D341Med (cell line): ENCODE results near the gene CACNA2D3.
A peak's percentile ranks its signal among the peaks of the same experiment; 100 is the strongest.
"Not testable (repeated sequence)": the region's sequence is repeated elsewhere in the genome, so short reads cannot be mapped to it uniquely, and the experiment has no call there.

Experiments
- DNase-seq: peaks from one replicate; pipeline ENCODE4 v3.0.0; 2012; ENCODE audit warnings: low spot score

CACNA2D3 gene

GRCh38 chr3:54122324-54123002, at the start of gene CACNA2D3:
CACNA2D3 (plus strand) TSS chr3:54122552.
- DNase-seq: peak; percentile 85

DNA sequence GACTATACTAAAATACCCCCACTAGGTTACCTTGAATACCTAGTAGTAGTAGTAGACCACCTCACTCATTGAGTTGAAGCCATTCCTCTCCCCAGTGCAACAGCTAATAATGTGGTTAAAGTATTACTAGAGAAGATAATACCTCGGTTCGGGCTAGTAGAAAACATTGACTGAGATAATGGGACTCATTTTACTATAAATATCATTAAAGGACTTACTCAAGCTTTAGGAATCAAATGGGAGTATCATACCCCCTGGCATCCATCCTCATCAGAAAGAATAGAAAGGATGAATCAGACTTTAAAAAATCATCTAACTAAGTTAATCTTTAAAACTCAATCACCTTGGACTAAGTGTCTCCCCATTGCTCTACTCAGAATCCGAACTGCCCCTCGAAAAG, 49.0 kb upstream of the CACNA2D3 start:
- DNase-seq: no peak

- DNase-seq: no peak
Measured at GRCh38 chr3:54079314-54079713, 43.0 kb upstream of the CACNA2D3 start.

- DNase-seq: no peak
Measured at GRCh38 chr3:54079730-54080325, 42.5 kb upstream of the CACNA2D3 start.

DNA sequence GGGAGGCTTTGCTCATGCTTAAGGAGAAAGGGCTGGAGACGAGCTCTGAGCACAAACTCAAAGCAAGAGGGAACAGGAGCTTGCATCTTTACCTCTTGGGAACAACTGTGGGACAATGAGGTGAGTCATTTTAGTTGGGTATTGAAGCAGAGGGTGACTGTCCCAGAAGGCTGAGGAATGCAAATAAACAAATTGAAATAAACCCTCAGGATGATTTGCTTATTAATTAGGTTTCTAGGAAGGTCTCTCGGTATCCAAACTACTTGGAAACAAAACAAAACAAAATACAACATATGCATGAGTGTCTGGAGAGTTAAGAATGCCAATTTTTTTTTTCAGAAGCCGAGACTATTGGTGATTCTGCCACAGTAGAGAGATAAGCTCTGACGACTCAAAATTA, 38.4 kb upstream of the CACNA2D3 start:
- DNase-seq: no peak

GRCh38 chr3:54085936-54086335, 36.4 kb upstream of the CACNA2D3 start:
- DNase-seq: no peak

DNA sequence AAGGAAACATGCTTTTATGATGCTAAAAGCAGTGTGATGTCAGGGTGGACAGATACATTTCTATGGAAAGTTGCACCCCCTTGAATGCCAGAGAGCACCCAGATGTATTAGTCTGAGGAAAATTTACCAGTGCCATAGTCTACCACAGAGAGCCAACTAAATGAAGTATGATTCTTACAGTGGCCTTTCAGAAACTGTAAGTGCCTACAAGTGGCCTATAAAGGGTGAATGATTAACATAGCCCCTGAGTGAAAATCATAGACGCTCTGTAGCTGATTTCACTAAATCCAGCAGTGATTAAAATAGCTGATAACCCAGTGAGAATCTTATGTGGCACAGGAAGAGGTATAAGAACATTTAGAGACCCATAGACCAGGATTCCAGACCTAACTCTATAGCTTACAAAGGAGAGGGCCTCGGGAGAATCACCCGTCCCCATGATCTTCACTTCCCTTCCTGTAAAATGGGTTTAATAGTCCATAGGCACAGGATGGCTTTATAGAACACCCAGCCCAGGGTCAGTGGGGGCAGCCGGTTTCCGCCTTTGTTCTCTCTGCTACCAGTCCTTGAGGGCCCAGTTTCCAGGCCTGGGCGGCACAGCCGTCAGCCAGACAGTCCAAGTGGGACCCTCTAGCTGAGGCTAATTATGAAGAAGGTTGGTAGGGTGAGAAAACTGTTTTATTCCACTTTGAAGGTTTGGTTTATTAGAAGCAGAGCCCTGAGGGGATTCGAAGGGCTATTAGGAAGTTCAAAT, 35.5 kb upstream of the CACNA2D3 start:
- DNase-seq: no peak

DNA sequence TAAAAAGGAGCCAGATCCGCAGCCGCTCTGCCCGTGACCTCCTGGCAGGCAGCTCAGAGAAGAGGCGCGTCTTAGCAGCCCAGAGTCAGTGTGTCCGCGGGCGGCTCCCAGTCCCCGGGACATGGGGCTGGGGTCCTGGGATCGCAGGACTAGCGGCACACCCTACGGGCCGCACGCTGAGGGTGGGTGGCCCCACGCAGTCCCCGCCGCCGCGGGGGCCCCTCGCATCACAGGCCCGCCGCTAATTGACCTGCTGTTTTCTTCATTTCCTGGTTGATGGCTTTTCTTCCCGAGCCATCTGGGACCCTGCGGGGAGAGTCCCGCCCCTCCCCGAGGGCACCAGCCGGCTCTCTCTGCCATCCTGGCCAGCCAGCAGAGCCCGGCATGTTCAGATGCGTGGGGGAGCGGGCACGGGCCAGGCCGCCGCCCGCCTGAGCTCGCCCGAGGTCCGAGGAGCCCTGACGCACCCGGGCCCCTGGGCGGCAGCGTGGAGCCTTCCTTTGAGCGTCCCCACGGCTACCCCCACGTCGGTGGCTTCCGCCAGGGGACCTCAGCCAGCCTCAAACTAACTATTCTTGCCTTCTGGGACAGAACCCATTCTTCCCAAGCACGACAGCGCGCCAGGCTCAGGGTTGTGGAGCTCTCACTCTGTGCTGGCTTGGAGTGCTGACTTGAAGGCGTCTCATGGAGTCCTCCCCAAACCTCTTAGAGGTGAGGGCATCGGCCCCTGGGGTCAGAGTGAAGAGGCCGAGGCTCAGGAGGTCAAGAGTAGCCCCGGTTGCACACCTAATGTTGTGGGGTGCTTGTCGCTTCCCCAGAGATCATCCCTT, 34.6 kb upstream of the CACNA2D3 start:
- DNase-seq: no peak

GRCh38 chr3:54093491-54094248, 28.7 kb upstream of the CACNA2D3 start:
- DNase-seq: no peak

DNA sequence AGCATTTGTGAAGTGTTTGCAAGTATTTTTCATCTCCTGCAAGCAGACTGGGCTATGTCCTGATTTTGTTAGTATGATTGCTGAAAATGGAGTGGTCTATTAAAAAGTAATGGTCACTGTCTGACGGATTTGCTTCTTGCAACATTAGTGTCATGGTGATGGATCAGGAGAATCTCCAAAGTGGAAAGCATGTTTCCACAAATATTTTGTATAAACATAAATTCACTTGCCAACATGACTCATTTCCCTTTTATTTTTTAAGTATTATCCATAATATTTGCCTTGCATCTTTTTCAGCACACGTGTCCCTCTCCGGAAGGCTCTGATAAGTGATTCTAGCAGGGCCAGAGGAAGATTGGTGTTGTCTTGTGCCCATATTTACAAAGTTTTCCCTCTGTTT, 27.4 kb upstream of the CACNA2D3 start:
- DNase-seq: no peak

GRCh38 chr3:54099381-54099780, 23.0 kb upstream of the CACNA2D3 start:
- no peak for DNase-seq

DNA sequence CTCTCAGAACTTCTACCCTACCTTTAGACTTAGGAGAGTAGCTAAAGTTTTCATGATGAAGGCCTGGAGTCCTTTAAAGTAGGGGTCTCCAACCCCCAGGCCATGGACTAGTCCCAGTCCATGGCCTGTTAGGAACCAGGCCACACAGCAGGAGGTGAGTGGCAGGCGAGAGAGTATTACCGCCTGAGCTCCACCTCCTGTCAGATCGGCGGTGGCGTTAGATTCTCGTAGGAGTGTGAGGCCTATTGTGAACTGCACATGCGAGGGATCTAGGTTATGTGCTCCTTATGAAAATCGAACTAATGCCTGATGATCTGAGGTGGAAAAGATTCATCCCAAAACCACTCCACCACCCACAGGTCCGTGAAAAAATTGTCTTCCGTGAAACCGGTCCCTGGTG, 18.3 kb upstream of the CACNA2D3 start:
- no peak for DNase-seq

GRCh38 chr3:54116129-54116528, 6.2 kb upstream of the CACNA2D3 start:
- not testable (repeated sequence) for DNase-seq

DNA sequence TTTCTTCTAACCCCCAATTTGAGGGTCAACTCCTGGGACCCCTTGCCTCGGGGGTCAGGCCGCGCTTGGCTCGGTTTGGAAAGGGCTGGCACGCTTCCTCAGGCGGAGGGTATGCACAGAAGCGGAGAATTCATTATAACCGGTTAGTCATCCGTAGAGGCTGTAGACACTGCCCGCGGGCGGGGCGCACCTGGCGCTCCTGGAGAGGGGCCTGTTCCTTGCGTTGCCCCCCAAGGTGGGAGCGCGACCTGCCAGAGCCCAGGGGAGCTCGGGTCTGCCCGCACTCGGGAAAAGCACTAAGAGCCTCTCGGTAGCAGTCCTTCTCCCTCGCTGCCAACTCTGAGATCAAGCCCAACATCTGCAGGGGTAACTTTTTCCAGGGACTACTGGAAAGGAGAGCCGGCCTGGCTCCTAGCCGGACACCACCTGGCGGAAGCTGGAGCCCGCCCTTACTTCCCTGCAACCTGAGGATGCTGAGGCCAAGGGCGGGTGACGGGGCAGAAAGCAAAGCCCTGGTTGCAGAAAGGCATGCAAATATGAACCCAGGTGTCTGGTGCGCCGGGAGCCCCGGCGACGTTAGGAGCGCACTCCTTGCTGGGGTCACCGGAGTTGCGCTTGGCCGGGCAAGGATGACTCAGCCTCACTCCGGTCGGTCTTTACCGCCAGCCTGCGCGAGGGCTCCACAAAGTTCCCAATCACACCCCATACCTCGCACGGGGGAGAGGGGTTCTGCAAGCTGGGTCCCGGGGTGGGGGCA, 1.5 kb upstream of the CACNA2D3 start:
- peak; percentile 51 for DNase-seq

- peak; percentile 75 for DNase-seq
Measured at GRCh38 chr3:54121414-54122323, 683 bp upstream of the CACNA2D3 start.

DNA sequence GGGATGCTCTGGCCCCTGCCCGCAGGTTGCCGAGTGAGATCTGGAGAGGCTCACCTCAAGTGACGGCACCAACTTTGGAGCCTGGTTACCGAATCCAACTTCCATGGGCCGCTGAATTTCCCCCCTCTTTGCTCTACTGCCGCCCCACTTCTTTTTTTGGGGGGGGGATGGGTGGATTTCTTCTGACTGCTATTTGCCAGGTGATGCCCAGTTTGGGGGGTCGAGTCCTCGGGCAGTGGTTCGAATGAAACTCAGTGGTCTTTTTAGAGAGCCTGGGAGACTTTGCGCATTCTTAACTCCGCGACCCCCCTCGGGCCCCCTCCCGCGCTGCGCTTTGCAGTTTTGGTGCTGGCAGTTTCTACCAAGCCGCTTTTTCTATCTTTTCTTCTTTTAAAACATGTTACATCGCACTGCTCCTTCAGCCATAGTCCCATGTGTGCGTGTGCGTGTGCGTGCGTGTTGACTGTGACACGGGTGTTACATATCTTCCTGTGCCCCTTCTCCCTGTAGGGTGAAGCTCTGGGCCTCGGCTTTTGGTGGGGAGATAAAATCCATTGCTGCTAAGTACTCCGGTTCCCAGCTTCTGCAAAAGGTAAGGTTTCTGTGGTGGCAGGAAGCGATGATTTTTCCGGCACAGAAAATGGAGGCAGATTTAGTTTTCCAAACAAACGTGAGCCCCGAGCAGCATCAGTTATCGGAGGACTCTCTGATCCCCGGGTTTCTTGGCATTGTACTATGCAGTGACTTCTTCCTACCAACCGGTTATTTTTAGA, 837 bp downstream of the CACNA2D3 start:
- DNase-seq: no peak

DNA sequence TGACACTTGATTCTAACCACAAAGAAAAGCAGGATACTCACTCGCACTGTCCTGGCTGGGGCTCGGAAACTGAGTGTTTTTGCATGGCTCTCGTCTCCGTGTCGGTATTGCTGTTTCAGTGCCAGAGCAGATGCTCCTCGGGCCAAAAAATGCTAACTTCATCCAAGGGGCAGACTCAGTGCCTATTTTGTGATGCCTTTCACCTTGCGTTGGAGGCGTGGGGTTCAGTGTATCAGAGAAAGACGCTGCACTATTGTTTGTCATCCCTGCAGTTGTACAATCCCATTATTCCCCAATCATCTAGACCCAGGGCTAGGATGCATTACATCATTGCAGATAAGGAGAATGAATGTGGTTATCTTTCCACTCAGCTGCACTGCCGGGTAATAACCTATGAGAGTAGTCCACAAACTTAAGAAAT, 1.4 kb downstream of the CACNA2D3 start:
- no peak for DNase-seq

DNA sequence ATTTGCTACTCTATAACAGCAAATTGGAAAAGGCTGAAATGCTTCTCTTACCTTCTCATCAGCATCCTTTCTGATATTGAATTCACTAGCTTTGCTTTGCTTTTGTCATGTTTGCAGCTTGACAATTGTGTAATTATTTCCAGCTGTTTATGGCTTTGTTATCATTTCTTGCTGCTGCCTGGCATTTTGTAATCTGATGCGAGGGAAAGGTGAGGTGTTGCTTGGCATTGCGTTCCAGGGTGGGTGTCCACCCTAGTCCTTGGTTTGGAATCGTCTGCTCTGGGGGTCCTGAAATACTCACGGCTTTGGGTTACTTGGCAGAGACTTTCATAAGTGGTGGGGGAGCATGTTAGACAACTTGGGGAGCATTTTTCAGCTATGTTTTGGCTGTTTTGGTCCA, 2.9 kb downstream of the CACNA2D3 start:
- no peak for DNase-seq

DNA sequence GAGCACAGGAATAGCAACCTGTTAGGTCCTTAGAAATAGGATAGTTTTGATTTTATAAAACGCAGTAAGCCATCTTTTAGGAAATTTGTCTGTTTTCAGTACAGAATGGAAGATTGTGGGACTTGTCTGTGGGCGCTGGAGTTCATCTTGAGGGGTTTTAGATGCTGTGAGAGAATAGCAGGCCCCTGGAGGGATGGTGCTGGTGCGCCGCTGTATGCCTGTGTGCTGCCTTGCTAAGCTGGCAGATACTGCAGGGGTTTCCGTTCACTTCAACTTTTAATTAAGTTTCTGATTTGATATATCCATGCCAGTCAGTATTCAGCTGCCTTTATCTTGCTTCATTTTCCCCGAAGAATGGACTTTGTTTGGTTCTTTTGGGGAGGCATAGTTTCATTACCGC, 4.2 kb downstream of the CACNA2D3 start:
- no peak for DNase-seq
